ENCODE data around the gene ZKSCAN7. TPM values are rescaled to one million over a fixed set of nuclear protein-coding genes. Genes with fewer than 3 reads are reported as not detected.
"Not testable (repeated sequence)": the region's sequence is repeated elsewhere in the genome, so short reads cannot be mapped to it uniquely, and the experiment has no call there.

The ZKSCAN7 gene
- total RNA-seq, 4 donors from 2014 or later = 1.0 to 1.6 (median 1.4) TPM

DNA sequence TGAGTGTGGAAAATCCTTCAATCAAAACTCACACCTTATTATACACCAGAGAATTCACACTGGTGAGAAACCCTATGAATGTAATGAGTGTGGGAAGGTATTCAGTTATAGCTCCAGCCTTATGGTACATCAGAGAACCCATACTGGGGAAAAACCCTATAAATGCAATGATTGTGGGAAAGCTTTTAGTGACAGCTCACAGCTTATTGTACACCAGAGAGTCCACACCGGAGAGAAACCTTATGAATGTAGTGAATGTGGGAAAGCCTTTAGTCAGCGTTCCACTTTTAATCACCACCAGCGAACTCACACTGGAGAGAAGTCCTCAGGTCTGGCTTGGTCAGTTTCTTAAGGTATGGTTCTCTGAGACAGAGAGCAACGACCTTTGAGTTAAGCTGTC lies 16.0 kb downstream of the ZKSCAN7 start:
- H3K27ac ChIP-seq = no peak overlapping the region
- H3K9me3 ChIP-seq = peaks cover 0 to 9% (median 5%) of the 10 kb centered on the region in 3 donors
- H3K27me3 ChIP-seq = no peaks in the 10 kb centered on the region
- no peak for TF ChIP-seq POLR2A (IDR thresholded peaks at IDR 0.05)
- TF ChIP-seq, protein P1, sequence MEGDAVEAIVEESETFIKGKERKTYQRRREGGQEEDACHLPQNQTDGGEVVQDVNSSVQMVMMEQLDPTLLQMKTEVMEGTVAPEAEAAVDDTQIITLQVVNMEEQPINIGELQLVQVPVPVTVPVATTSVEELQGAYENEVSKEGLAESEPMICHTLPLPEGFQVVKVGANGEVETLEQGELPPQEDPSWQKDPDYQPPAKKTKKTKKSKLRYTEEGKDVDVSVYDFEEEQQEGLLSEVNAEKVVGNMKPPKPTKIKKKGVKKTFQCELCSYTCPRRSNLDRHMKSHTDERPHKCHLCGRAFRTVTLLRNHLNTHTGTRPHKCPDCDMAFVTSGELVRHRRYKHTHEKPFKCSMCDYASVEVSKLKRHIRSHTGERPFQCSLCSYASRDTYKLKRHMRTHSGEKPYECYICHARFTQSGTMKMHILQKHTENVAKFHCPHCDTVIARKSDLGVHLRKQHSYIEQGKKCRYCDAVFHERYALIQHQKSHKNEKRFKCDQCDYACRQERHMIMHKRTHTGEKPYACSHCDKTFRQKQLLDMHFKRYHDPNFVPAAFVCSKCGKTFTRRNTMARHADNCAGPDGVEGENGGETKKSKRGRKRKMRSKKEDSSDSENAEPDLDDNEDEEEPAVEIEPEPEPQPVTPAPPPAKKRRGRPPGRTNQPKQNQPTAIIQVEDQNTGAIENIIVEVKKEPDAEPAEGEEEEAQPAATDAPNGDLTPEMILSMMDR (IDR thresholded peaks at IDR 0.05 in 4 of 5, conservative IDR thresholded peaks at IDR 0.05 in 1 of 5) = no peak
- ATAC-seq (no peak), DNase-seq (no peak)
- peaks cover 12 to 41% of the 10 kb centered on the region in 2 donors for H3K36me3 ChIP-seq
- peak overlapping the region in 1 of 4 donors; percentile 11 for H3K4me3 ChIP-seq
- H3K4me1 ChIP-seq = no peaks in the 10 kb centered on the region
- intact Hi-C loops (cut with DNase I; ENCODE audit: low total_unique reads) (no loop called here), in situ Hi-C loops (cut with MboI; ENCODE audit: low sequenced_read_pairs in 4 of 4) (no loop called here)

DNA sequence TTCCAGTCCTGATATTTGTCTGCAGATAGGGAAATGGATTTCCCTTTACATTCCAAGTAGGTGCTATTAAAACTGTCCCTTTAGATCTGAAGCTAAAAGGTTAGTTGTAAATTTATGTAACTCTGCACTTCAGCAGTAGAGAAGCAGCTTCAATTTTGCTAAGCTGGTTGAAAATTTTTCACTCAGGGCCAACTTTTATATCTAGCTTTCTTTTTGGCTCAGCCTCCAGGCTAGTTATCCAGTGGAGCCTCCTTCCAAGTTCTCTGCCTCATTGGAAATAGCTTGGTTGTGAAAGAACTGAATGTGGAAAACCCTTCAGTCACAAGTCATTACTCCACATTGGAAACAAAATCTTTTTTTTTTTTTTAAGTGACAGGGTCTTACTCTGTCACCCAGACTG lies 21.6 kb downstream of the ZKSCAN7 start:
- Histone ChIP-seq H3K27ac (no peak overlapping the region), H3K36me3 (peaks cover under 1 to 5% of the 10 kb centered on the region in 2 donors), H3K4me3 (no peak overlapping the region), H3K9me3 (no peaks in the 10 kb centered on the region), H3K27me3 (no peaks in the 10 kb centered on the region), H3K4me1 (no peaks in the 10 kb centered on the region)
- TF ChIP-seq, protein P1 (IDR thresholded peaks at IDR 0.05 in 4 of 5, conservative IDR thresholded peaks at IDR 0.05 in 1 of 5) = no peak
- DNase-seq (no peak), ATAC-seq (no peak)
- in situ Hi-C loops (cut with MboI; ENCODE audit: low sequenced_read_pairs in 4 of 4) = no loop called here
- intact Hi-C loops (cut with DNase I; ENCODE audit: low total_unique reads) = no loop called here

DNA sequence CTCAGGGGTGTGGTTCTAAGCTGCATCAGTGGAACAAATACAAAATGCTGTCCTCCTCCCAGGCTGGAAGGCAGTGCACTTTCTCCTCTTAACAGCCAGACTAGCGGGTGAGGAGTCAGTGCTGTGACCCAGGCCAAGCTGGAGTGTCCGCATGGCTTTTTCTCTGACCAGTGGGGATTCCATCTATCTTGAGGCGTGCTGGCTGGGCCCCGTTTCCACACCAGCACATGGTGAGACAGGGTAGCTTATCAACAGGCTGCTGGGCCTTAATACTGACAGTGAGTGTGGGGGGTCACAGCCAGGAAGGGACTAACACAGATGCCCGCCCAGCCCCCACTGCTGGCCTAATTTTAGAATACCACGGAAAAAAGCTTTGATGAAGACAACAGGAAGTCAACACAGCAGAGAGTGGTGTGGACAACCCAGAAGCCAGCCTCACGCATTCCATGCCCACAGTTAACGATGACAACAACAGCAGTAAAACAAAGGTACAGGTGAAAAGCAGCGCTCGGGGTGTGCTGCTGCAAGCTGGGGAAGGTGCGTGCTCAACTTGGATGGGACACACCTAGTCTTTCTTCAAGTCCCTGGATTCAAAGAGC lies 22.5 kb downstream of the ZKSCAN7 start:
- ATAC-seq; intact Hi-C loops (cut with DNase I; ENCODE audit: low total_unique reads); in situ Hi-C loops (cut with MboI; ENCODE audit: low sequenced_read_pairs in 4 of 4): not testable (repeated sequence)

DNA sequence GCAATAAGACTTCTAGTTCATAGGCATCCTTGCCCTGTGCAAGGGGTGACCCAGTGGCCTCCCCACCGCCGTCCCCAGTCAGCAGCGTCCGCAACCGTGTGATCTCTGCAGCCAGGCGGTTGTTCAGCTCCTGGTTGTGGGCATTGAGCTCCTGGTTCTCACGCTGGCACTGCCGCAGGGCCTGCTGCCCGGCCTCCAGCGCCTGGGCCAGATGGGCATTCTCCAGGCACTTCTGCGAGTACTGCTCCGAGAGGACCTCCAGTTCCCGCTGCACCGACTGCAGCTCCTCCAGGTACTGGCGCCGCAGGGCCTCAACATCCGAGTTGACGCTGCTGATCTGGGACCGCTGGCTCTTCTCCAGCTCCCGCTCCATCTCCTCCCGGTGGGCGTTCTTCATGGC lies 23.3 kb downstream of the ZKSCAN7 start:
- H3K9me3 ChIP-seq; H3K4me1 ChIP-seq; DNase-seq; H3K27me3 ChIP-seq; H3K27ac ChIP-seq; H3K4me3 ChIP-seq; ATAC-seq; H3K36me3 ChIP-seq; intact Hi-C loops (cut with DNase I; ENCODE audit: low total_unique reads); in situ Hi-C loops (cut with MboI; ENCODE audit: low sequenced_read_pairs in 4 of 4): not testable (repeated sequence)

More for the DNA sequence above, 22.5 kb downstream of the ZKSCAN7 start:
- DNase-seq, H3K9me3 ChIP-seq, H3K4me3 ChIP-seq, H3K27ac ChIP-seq, H3K36me3 ChIP-seq, H3K27me3 ChIP-seq, H3K4me1 ChIP-seq: not testable (repeated sequence)

DNA sequence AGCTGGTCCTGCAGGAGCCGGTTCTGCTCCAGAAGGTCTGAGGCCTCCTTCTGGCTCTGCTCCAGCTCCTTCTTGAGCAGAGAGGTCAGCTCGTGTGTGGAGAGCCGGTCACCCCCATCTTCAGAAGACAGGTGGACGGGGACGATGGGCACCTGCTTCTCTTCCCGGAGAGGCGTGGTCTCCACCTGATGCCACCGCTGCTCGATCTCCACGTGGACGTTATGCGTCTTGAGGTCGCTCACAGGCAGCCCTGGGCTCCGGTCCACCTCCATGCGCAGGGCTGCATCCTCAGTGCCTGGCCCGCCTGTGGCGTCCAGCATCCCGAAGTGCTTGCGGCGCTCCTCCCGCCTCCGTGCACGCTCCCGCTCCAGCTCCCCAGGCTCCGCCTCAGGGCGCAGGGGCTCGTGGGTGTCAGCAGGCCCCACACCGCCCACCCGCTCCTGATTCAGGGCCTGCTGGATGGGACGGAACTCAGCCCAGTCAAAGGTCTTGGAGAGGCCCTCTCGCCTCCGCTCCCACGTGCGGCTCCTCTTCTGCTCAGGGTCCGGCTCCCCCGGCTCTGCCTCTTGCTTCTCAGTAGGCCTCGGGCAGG lies 24.0 kb downstream of the ZKSCAN7 start:
- ATAC-seq; H3K4me1 ChIP-seq; H3K9me3 ChIP-seq; in situ Hi-C loops (cut with MboI; ENCODE audit: low sequenced_read_pairs in 4 of 4); intact Hi-C loops (cut with DNase I; ENCODE audit: low total_unique reads); H3K4me3 ChIP-seq; H3K36me3 ChIP-seq; DNase-seq; H3K27me3 ChIP-seq; H3K27ac ChIP-seq: not testable (repeated sequence)

DNA sequence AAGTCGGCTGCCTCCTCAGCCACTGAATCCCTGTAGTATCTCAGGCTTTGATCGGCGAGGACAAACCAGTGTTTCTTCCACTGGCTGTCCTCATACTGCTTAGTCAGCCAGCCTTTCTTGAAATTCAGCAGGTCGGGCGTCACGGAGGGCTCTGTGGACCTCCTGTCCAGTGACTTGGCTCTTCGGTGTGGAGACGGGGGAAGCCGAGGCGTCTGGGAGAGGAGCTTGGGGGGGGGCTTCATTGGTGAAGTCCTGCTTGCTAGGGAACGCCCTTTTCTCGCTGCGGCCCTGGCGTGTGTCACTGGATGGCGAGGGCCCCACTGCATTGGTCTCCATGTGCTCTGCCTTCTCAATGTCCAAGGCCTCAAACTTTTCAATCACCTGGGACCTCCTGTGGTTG lies 24.8 kb downstream of the ZKSCAN7 start:
- H3K27ac ChIP-seq; H3K9me3 ChIP-seq; H3K4me1 ChIP-seq; DNase-seq; ATAC-seq; H3K4me3 ChIP-seq; H3K36me3 ChIP-seq; H3K27me3 ChIP-seq; intact Hi-C loops (cut with DNase I; ENCODE audit: low total_unique reads); in situ Hi-C loops (cut with MboI; ENCODE audit: low sequenced_read_pairs in 4 of 4): not testable (repeated sequence)

DNA sequence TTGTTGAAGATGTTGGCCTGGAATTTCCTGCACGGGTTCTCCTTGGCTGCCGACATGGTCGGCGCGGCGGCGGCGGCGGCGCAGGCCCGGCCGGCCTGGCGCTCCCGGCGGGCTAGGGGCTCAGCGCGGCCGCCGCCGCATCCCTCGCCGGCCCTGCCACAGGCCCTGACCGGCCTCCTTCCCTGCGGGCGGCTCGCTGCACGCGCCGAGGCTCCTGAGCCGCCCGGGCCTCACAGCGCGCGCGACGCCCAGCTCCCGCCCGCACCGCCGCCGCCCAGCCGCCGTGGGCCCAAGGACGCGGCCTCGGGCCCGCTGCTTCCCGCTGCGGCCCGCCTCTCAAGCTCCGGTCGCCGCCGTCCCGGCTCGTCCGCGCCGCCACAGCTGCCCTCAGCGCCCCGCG lies 26.0 kb downstream of the ZKSCAN7 start:
- H3K9me3 ChIP-seq; H3K27me3 ChIP-seq; H3K4me3 ChIP-seq; H3K4me1 ChIP-seq; ATAC-seq; intact Hi-C loops (cut with DNase I; ENCODE audit: low total_unique reads); H3K36me3 ChIP-seq; in situ Hi-C loops (cut with MboI; ENCODE audit: low sequenced_read_pairs in 4 of 4); H3K27ac ChIP-seq; DNase-seq: not testable (repeated sequence)

All from gastrocnemius medialis (tissue), 4 donors.